PC-3 (cell line): ENCODE data around the gene SLC22A1. TPM values are rescaled to one million over a fixed set of nuclear protein-coding genes. Genes with fewer than 3 reads are reported as not detected.

ENCODE experiments used
- ATAC-seq: fragments of 200-7000 bp; cut with Tn5 transposase; 2 replicates; pipeline ENCODE4 v1.9.1; 2020; ENCODE audit warnings: mild to moderate bottlenecking, moderate library complexity
- BruUV-seq: library from RNA; stranded (reverse); fragments of 400-500 nt; replicated peaks from 2 replicates; lab custom pipeline; 2021; lab: Mats Ljungman, UMichigan
- CTCF ChIA-PET: fragments of 300-600 bp; sonication (Branson Sonifier 250); formaldehyde crosslinking; loops from one replicate; lab custom pipeline; 2022; ENCODE audit warnings: antibody characterized with exemption; lab: Charles Lee
- POLR2A ChIA-PET: fragments of 300-600 bp; sonication (Branson Sonifier 250); formaldehyde crosslinking; loops from one replicate; lab custom pipeline; 2022; ENCODE audit warnings: antibody characterized with exemption; ENCODE audit not compliant: unreplicated experiment; lab: Charles Lee
- DNase-seq: peaks from one replicate; pipeline ENCODE4 v3.0.0-alpha.2; 2015
- H2AFZ ChIP-seq: fragments of 300-600 bp; sonication (generic); 2 replicates; pipeline ENCODE4 v1.6.0; 2016; ENCODE audit warnings: antibody characterized with exemption, low read length
- H3F3A ChIP-seq: fragments of 300-600 bp; sonication (generic); one replicate; pipeline ENCODE4 v1.6.0; 2017; ENCODE audit warnings: antibody characterized with exemption, low read length, control low read depth, mild to moderate bottlenecking; ENCODE audit not compliant: unreplicated experiment
- H3K27ac ChIP-seq: fragments of 300-600 bp; sonication (generic); 2 replicates; pipeline ENCODE4 v1.5.1; 2016; ENCODE audit warnings: mild to moderate bottlenecking, low read length
- H3K27me3 ChIP-seq: fragments of 300-600 bp; sonication (generic); 2 replicates; pipeline ENCODE4 v1.6.1; 2016; ENCODE audit warnings: low read length, mixed read lengths
- H3K36me3 ChIP-seq: fragments of 300-600 bp; sonication (generic); 2 replicates; pipeline ENCODE4 v1.6.1; 2016; ENCODE audit warnings: low read depth, mixed run types, low read length, mixed read lengths
- H3K4me1 ChIP-seq: fragments of 300-600 bp; sonication (generic); 2 replicates; pipeline ENCODE4 v1.5.1; 2016; ENCODE audit warnings: low read length; ENCODE audit not compliant: insufficient read depth
- H3K4me2 ChIP-seq: fragments of 300-600 bp; sonication (generic); 2 replicates; pipeline ENCODE4 v1.6.0; 2016; ENCODE audit warnings: low read length
- H3K4me3 ChIP-seq: fragments of 300-600 bp; sonication (generic); 2 replicates; pipeline ENCODE4 v1.5.1; 2016; ENCODE audit warnings: mild to moderate bottlenecking, low read length, mixed read lengths
- H3K79me2 ChIP-seq: fragments of 300-600 bp; sonication (generic); 2 replicates; pipeline ENCODE4 v1.6.1; 2017; ENCODE audit warnings: low read length, mixed read lengths
- H3K9ac ChIP-seq: fragments of 300-600 bp; sonication (generic); 2 replicates; pipeline ENCODE4 v1.6.0; 2016; ENCODE audit warnings: mild to moderate bottlenecking, low read length
- H3K9me2 ChIP-seq: fragments of 300-600 bp; sonication (generic); replicated peaks from 2 replicates; pipeline ENCODE4 v1.6.1; 2016; ENCODE audit warnings: mixed run types, low read length, mixed read lengths
- H3K9me3 ChIP-seq: fragments of 300-600 bp; sonication (generic); 2 replicates; pipeline ENCODE4 v1.6.1; 2016; ENCODE audit warnings: low read length, mixed read lengths
- H4K20me1 ChIP-seq: fragments of 300-600 bp; sonication (generic); 2 replicates; pipeline ENCODE4 v1.6.1; 2016; ENCODE audit warnings: low read length, mixed read lengths
- CTCF ChIP-seq: fragments of 300-600 bp; sonication (generic); conservative IDR thresholded peaks from 2 replicates; pipeline ENCODE4 v1.5.1; 2017; ENCODE audit warnings: antibody characterized with exemption, low read depth, mild to moderate bottlenecking, low read length
- EZH2 ChIP-seq: fragments of 300-600 bp; sonication (generic); IDR thresholded peaks from one replicate; pipeline ENCODE4 v1.6.1; 2017; ENCODE audit warnings: antibody characterized with exemption, mild to moderate bottlenecking, low read length; ENCODE audit not compliant: unreplicated experiment
- EZH2phosphoT487 ChIP-seq: fragments of 300-600 bp; sonication (generic); IDR thresholded peaks from 2 replicates; pipeline ENCODE4 v1.6.1; 2018; ENCODE audit warnings: mild to moderate bottlenecking, antibody characterized with exemption, low read length, borderline replicate concordance
- intact Hi-C: fragments of 100-400 bp; cut with micrococcal nuclease; formaldehyde crosslinking; loops from 2 replicates; pipeline ENCODE4 v1.9.0; 2023
- total RNA-seq: library from RNA; depleted of rRNA; stranded (reverse); fragments of >200 nt; gene quantifications from 2 replicates; pipeline ENCODE4 v1.2.3, GENCODE V29; 2014

SLC22A1 gene
- total RNA-seq, 1 experiment from 2014 or later = 10.2 TPM

DNA sequence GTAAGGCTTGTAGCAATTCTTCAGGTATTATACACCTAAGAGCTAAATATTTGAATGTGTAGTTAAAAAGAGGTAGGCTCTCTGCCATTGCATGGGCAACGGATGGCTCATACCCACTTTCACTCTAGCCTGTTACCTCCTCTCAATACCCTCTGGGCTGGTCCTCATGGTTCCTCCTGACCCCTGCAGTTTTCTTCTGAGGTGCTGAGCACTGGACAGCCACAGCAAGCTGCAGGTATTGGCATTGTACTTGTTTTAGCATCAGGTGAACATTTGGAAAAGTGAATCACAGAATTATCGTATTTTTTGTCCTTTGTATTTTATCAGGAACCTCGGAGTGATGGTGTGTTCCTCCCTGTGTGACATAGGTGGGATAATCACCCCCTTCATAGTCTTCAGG is 32.9 kb downstream of the SLC22A1 start:
- Histone ChIP-seq H4K20me1 (no peaks in the 10 kb centered on the region), H3K4me1 (no peaks in the 10 kb centered on the region), H3K9me3 (no peaks in the 10 kb centered on the region), H3F3A (no peaks in the 10 kb centered on the region), H3K9me2 (no peaks in the 10 kb centered on the region), H2AFZ (no peak overlapping the region), H3K9ac (no peak overlapping the region), H3K27me3 (no peaks in the 10 kb centered on the region), H3K36me3 (no peaks in the 10 kb centered on the region), H3K4me3 (no peak overlapping the region), H3K27ac (no peak overlapping the region), H3K4me2 (no peak overlapping the region), H3K79me2 (no peaks in the 10 kb centered on the region)
- ATAC-seq (no peak), DNase-seq (no peak)
- intact Hi-C loops = no loop called here
- TF ChIP-seq EZH2phosphoT487 (no peak), CTCF (no peak), EZH2 (no peak)
- POLR2A ChIA-PET = no interaction called here
- CTCF ChIA-PET = no interaction called here
- BruUV-seq = no TSS peak

GRCh38 chr6:160156842-160157241 is 35.2 kb downstream of the SLC22A1 start:
- Histone ChIP-seq H3K27me3 (no peaks in the 10 kb centered on the region), H3K4me3 (no peak overlapping the region), H3K79me2 (no peaks in the 10 kb centered on the region), H3K4me1 (peaks cover 6% of the 10 kb centered on the region; the same call in 1 of the 2 replicates), H3K27ac (no peak overlapping the region), H3K9me2 (no peaks in the 10 kb centered on the region), H3F3A (no peaks in the 10 kb centered on the region), H3K36me3 (no peaks in the 10 kb centered on the region), H4K20me1 (no peaks in the 10 kb centered on the region), H2AFZ (no peak overlapping the region), H3K4me2 (no peak overlapping the region), H3K9me3 (no peaks in the 10 kb centered on the region), H3K9ac (no peak overlapping the region)
- no peak for DNase-seq
- no TSS peak for BruUV-seq
- TF ChIP-seq EZH2phosphoT487 (no peak), EZH2 (no peak), CTCF (no peak)
- POLR2A ChIA-PET = no interaction called here
- intact Hi-C loops = no loop called here
- CTCF ChIA-PET = no interaction called here
- no peak for ATAC-seq

DNA sequence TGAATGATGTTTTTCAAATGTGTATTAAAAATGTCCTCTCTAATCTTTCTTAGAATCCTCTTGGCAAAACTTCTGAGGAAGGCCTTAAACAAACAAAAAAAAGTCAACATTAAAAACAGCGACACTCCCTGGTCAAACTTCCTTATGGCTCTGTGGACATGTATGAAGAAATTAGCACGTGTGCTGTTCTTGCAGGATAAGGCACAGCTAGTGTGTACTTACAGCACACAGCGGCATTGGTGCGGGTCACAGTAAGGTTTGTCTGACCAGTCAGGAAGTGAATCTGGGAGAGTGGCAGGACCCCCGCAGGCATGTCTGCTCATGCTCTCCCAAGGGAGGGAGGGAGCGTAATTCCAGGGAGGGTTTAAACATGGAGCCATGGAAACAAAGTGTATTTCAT is 38.8 kb downstream of the SLC22A1 start:
- TF ChIP-seq EZH2 (no peak), CTCF (peak; percentile 55), EZH2phosphoT487 (no peak)
- H3K36me3 ChIP-seq = no peaks in the 10 kb centered on the region
- H3K9ac ChIP-seq = no peak overlapping the region
- H3K9me2 ChIP-seq = no peaks in the 10 kb centered on the region
- H3K79me2 ChIP-seq = no peaks in the 10 kb centered on the region
- POLR2A ChIA-PET = no interaction called here
- BruUV-seq = no TSS peak
- no peak overlapping the region for H2AFZ ChIP-seq
- peak; percentile 57 for ATAC-seq
- no peak overlapping the region for H3K4me2 ChIP-seq
- H3K27ac ChIP-seq = no peak overlapping the region
- peak; percentile 55 for DNase-seq
- H3K9me3 ChIP-seq = no peaks in the 10 kb centered on the region
- CTCF ChIA-PET = no interaction called here
- intact Hi-C loops = loop anchor here (1.0 kb wide), 1 partner anchor 22 kb away; no protein-coding TSS in a partner anchor
- H4K20me1 ChIP-seq = no peaks in the 10 kb centered on the region
- no peaks in the 10 kb centered on the region for H3K27me3 ChIP-seq
- H3K4me3 ChIP-seq = no peak overlapping the region
- H3F3A ChIP-seq = no peaks in the 10 kb centered on the region
- peaks cover 6% of the 10 kb centered on the region; the same call in 1 of the 2 replicates for H3K4me1 ChIP-seq
